WTC11 (cell line): ENCODE results near the gene RGS6.

Source experiments
- ATF2 ChIP-seq: sonication (generic); formaldehyde crosslinking; IDR thresholded peaks from 2 replicates; pipeline ENCODE4 v1.8.1; 2022; ENCODE audit warnings: low read depth, missing genetic modification reagents, borderline replicate concordance
- CTCF ChIP-seq: fragments of 200-600 bp; IDR thresholded peaks from 2 replicates; pipeline ENCODE4 v1.8.0; 2022; ENCODE audit warnings: antibody characterized with exemption
- E2F1 ChIP-seq: sonication (generic); formaldehyde crosslinking; IDR thresholded peaks from 2 replicates; pipeline ENCODE4 v1.8.0; 2022; ENCODE audit warnings: mild to moderate bottlenecking, missing genetic modification reagents
- ETV6 ChIP-seq: sonication (generic); formaldehyde crosslinking; IDR thresholded peaks from 2 replicates; pipeline ENCODE4 v1.8.1; 2022; ENCODE audit warnings: mild to moderate bottlenecking, missing genetic modification reagents
- JUN ChIP-seq: sonication (generic); formaldehyde crosslinking; IDR thresholded peaks from 2 replicates; pipeline ENCODE4 v1.8.0; 2023; ENCODE audit warnings: mild to moderate bottlenecking, missing genetic modification reagents
- MAX ChIP-seq: sonication (generic); formaldehyde crosslinking; IDR thresholded peaks from 2 replicates; pipeline ENCODE4 v1.8.0; 2022; ENCODE audit warnings: mild to moderate bottlenecking, missing genetic modification reagents
- NFYB ChIP-seq: sonication (generic); formaldehyde crosslinking; conservative IDR thresholded peaks from 2 replicates; pipeline ENCODE4 v1.8.0; 2022; ENCODE audit warnings: low read depth, missing genetic modification reagents
- TCF7 ChIP-seq: sonication (generic); formaldehyde crosslinking; IDR thresholded peaks from 2 replicates; pipeline ENCODE4 v1.8.0; 2022; ENCODE audit warnings: mild to moderate bottlenecking, low read depth, missing genetic modification reagents, moderate library complexity
- ZBTB43 ChIP-seq: sonication (generic); formaldehyde crosslinking; IDR thresholded peaks from 2 replicates; pipeline ENCODE4 v1.8.1; 2023; ENCODE audit warnings: mild to moderate bottlenecking, missing genetic modification reagents
- ZNF532 ChIP-seq: fragments of 250-450 bp; sonication (Bioruptor Pico); IDR thresholded peaks from 2 replicates; pipeline ENCODE4 v1.9.0; 2021; ENCODE audit warnings: mild to moderate bottlenecking, borderline replicate concordance

GRCh38 chr14:72615451-72616121, 683.4 kb downstream of the RGS6 start:
- TF ChIP-seq CTCF (no peak), ATF2 (CRISPR knock-in tag) (no peak), JUN (CRISPR knock-in tag) (no peak), ZBTB43 (CRISPR knock-in tag) (no peak), NFYB (no peak), MAX (no peak), E2F1 (CRISPR knock-in tag) (no peak), TCF7 (no peak), ETV6 (CRISPR knock-in tag) (no peak), ZNF532 (no peak)
